Mucosa of stomach (tissue), 1 donor: ENCODE data around the gene BMP7.
"Not testable (repeated sequence)": the region's sequence is repeated elsewhere in the genome, so short reads cannot be mapped to it uniquely, and the experiment has no call there.

Experiments
- H3K27me3 ChIP-seq: one replicate; pipeline ENCODE4 v1.7.0; 2013; ENCODE audit warnings: mild to moderate bottlenecking, low read length; ENCODE audit not compliant: control insufficient read depth, insufficient read depth
- H3K36me3 ChIP-seq: one replicate; pipeline ENCODE4 v1.7.0; 2013; ENCODE audit warnings: low read length; ENCODE audit not compliant: control insufficient read depth, insufficient read depth
- H3K4me1 ChIP-seq: one replicate; pipeline ENCODE4 v1.7.0; 2013; ENCODE audit warnings: mild to moderate bottlenecking, low read length; ENCODE audit not compliant: control insufficient read depth, insufficient read depth
- H3K4me3 ChIP-seq: one replicate; pipeline ENCODE4 v1.7.0; 2013; ENCODE audit warnings: low read length
- H3K9ac ChIP-seq: one replicate; pipeline ENCODE4 v1.7.0; 2013; ENCODE audit warnings: mild to moderate bottlenecking, low read length, moderate library complexity
- H3K9me3 ChIP-seq: one replicate; pipeline ENCODE4 v1.7.0; 2013; ENCODE audit warnings: mild to moderate bottlenecking, low read length, moderate library complexity; ENCODE audit not compliant: control insufficient read depth
- donor health status: Pancreatic carcinoma.

The BMP7 gene

GRCh38 chr20:57194154-57194553 lies 72.3 kb downstream of the BMP7 start:
- Histone ChIP-seq H3K36me3 (no peaks in the 10 kb centered on the region), H3K9ac (no peak overlapping the region), H3K27me3 (no peaks in the 10 kb centered on the region), H3K9me3 (no peaks in the 10 kb centered on the region), H3K4me1 (no peaks in the 10 kb centered on the region), H3K4me3 (no peak overlapping the region)

- no peak overlapping the region for H3K9ac ChIP-seq
- no peaks in the 10 kb centered on the region for H3K36me3 ChIP-seq
- no peaks in the 10 kb centered on the region for H3K9me3 ChIP-seq
- H3K27me3 ChIP-seq: no peaks in the 10 kb centered on the region
- no peak overlapping the region for H3K4me3 ChIP-seq
- no peaks in the 10 kb centered on the region for H3K4me1 ChIP-seq
Observed at GRCh38 chr20:57193094-57193493, 73.3 kb downstream of the BMP7 start.

GRCh38 chr20:57192311-57192710 lies 74.1 kb downstream of the BMP7 start:
- Histone ChIP-seq H3K9ac (no peak overlapping the region), H3K27me3 (no peaks in the 10 kb centered on the region), H3K4me1 (no peaks in the 10 kb centered on the region), H3K9me3 (no peaks in the 10 kb centered on the region), H3K36me3 (no peaks in the 10 kb centered on the region), H3K4me3 (no peak overlapping the region)

- not testable (repeated sequence) for H3K27me3 ChIP-seq, H3K9ac ChIP-seq, H3K9me3 ChIP-seq, H3K4me1 ChIP-seq, H3K4me3 ChIP-seq, H3K36me3 ChIP-seq
Observed at GRCh38 chr20:57191265-57191638, 75.2 kb downstream of the BMP7 start.

GRCh38 chr20:57190536-57191264 lies 75.7 kb downstream of the BMP7 start:
- H3K36me3 ChIP-seq: no peaks in the 10 kb centered on the region
- H3K9me3 ChIP-seq: no peaks in the 10 kb centered on the region
- no peaks in the 10 kb centered on the region for H3K4me1 ChIP-seq
- no peak overlapping the region for H3K9ac ChIP-seq
- H3K27me3 ChIP-seq: no peaks in the 10 kb centered on the region
- H3K4me3 ChIP-seq: no peak overlapping the region

- H3K9me3 ChIP-seq: no peaks in the 10 kb centered on the region
- H3K4me3 ChIP-seq: no peak overlapping the region
- no peaks in the 10 kb centered on the region for H3K27me3 ChIP-seq
- no peaks in the 10 kb centered on the region for H3K4me1 ChIP-seq
- H3K36me3 ChIP-seq: no peaks in the 10 kb centered on the region
- no peak overlapping the region for H3K9ac ChIP-seq
Observed at GRCh38 chr20:57189713-57190112, 76.7 kb downstream of the BMP7 start.

GRCh38 chr20:57188576-57189079 lies 77.8 kb downstream of the BMP7 start:
- Histone ChIP-seq H3K9ac (no peak overlapping the region), H3K4me3 (no peak overlapping the region), H3K4me1 (no peaks in the 10 kb centered on the region), H3K9me3 (no peaks in the 10 kb centered on the region), H3K36me3 (no peaks in the 10 kb centered on the region), H3K27me3 (no peaks in the 10 kb centered on the region)

GRCh38 chr20:57188056-57188455 lies 78.4 kb downstream of the BMP7 start:
- Histone ChIP-seq H3K27me3 (no peaks in the 10 kb centered on the region), H3K4me3 (no peak overlapping the region), H3K4me1 (no peaks in the 10 kb centered on the region), H3K9ac (no peak overlapping the region), H3K36me3 (no peaks in the 10 kb centered on the region), H3K9me3 (no peaks in the 10 kb centered on the region)

- Histone ChIP-seq H3K36me3 (no peaks in the 10 kb centered on the region), H3K4me3 (no peak overlapping the region), H3K9ac (no peak overlapping the region), H3K9me3 (no peaks in the 10 kb centered on the region), H3K4me1 (no peaks in the 10 kb centered on the region), H3K27me3 (no peaks in the 10 kb centered on the region)
Observed at GRCh38 chr20:57187068-57187634, 79.3 kb downstream of the BMP7 start.

GRCh38 chr20:57186192-57186591 lies 80.2 kb downstream of the BMP7 start:
- H3K4me1 ChIP-seq: no peaks in the 10 kb centered on the region
- no peaks in the 10 kb centered on the region for H3K27me3 ChIP-seq
- H3K9me3 ChIP-seq: no peaks in the 10 kb centered on the region
- H3K9ac ChIP-seq: no peak overlapping the region
- no peak overlapping the region for H3K4me3 ChIP-seq
- H3K36me3 ChIP-seq: no peaks in the 10 kb centered on the region

- Histone ChIP-seq H3K4me1 (no peaks in the 10 kb centered on the region), H3K36me3 (no peaks in the 10 kb centered on the region), H3K9ac (no peak overlapping the region), H3K4me3 (no peak overlapping the region), H3K9me3 (no peaks in the 10 kb centered on the region), H3K27me3 (no peaks in the 10 kb centered on the region)
Observed at GRCh38 chr20:57185188-57185743, 81.2 kb downstream of the BMP7 start.

- Histone ChIP-seq H3K9me3 (no peaks in the 10 kb centered on the region), H3K9ac (no peak overlapping the region), H3K27me3 (no peaks in the 10 kb centered on the region), H3K4me1 (no peaks in the 10 kb centered on the region), H3K36me3 (no peaks in the 10 kb centered on the region), H3K4me3 (no peak overlapping the region)
Observed at GRCh38 chr20:57183457-57184009, 82.9 kb downstream of the BMP7 start.
